ENCODE results near the gene SLC4A7.
A peak's percentile ranks its signal among the peaks of the same experiment; 100 is the strongest.
"Not testable (repeated sequence)": the region's sequence is repeated elsewhere in the genome, so short reads cannot be mapped to it uniquely, and the experiment has no call there.

Gene SLC4A7

DNA sequence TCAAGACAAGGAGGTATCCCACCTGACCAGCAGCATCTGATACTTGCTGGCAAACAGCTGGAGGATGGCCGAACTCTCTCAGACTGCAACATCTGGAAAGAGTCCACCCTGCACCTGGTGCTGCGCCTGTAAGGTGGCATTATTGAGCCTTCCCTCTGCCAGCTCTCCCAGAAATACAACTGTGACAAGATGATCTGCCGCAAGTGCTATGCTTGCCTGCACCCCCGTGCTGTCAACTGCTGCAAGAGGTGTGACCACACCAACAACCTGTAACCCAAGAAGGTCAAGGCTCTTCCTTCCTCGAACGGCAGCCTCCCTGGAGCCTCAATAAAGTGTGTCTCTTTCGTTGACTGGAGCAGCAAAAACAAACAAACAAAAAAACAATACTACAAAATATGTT lies 2.2 kb upstream of the SLC4A7 start:
- DNase-seq = no peak

GRCh38 chr3:27485866-27486265 lies 1.7 kb upstream of the SLC4A7 start:
- no peak for DNase-seq

GRCh38 chr3:27483117-27484014 lies 818 bp downstream of the SLC4A7 start:
- peak; percentile 14 to 58 for DNase-seq

GRCh38 chr3:27479806-27480543 lies 4.2 kb downstream of the SLC4A7 start:
- DNase-seq = no peak

DNA sequence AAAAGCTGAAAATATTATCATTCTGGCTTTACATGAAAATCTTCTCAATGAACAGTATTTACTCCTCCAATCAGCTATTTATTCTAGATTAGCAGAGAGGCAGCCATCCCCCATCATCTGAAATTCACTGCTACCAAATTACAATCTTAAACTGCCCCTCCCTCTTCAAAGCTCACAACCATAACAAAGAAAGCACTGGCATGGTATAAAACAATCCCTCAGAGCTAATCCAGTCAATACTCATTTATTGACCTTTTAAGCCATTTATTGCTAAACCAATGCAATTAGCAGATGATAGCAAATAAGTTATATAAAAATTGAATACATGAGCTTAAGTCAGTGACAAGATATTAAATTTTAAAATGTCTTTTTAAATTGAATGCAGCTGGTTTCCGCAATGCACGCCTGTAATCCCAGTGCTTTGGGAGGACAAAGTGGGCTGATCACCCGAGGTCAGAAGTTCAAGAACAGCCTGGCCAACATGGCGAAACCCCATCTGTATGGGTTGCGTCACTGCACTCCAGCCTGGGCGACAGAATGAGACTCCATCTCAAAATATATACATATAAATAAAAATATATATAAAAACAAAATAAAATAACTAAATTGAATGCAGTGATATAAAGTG lies 12.1 kb downstream of the SLC4A7 start:
- no peak for DNase-seq

- DNase-seq = no peak
These were observed 15.8 kb downstream of the SLC4A7 start for GRCh38 chr3:27468283-27468886.

GRCh38 chr3:27467545-27467944 lies 16.6 kb downstream of the SLC4A7 start:
- peak in 1 of 2 experiments; percentile 33 for DNase-seq

- DNase-seq = no peak
These were observed 19.5 kb downstream of the SLC4A7 start for GRCh38 chr3:27464646-27465045.

GRCh38 chr3:27462228-27462627 lies 22.0 kb downstream of the SLC4A7 start:
- DNase-seq = no peak

DNA sequence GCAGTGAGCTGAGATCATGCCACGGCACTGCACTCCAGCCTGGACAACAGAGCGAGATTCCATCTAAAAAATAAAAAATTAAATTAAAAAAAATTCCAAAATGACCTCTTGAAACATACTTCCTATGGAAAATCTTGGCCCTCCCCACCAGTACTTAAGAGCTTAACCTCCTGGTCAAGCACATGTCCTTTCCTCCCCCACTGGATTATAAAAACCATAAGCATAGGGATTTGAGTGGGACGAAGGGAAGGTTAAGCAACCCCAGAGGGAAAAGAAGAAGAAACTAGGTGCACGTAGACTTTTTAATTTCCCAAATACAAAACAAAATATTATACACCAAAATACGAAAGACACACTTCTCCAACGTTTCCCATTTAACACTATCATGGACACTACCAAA lies 25.3 kb downstream of the SLC4A7 start:
- DNase-seq = no peak

DNA sequence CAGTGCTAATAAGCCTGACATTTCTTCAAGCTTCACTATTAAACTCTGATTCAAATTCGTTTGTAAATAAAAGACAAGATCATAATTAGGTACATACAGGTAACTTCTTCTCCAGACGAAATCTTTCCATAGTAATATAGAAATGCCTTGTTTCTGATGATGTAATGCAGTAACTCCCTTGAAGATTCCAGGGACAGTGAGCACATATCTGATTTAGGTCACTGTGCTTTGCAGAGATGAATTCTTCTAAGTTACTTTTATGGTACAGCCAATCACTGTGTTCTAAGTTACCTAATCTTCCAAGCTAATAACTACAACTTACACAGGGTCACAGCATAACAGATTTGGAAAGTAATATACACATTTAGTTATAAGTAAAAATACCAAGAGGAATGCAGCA lies 27.6 kb downstream of the SLC4A7 start:
- DNase-seq = no peak

DNA sequence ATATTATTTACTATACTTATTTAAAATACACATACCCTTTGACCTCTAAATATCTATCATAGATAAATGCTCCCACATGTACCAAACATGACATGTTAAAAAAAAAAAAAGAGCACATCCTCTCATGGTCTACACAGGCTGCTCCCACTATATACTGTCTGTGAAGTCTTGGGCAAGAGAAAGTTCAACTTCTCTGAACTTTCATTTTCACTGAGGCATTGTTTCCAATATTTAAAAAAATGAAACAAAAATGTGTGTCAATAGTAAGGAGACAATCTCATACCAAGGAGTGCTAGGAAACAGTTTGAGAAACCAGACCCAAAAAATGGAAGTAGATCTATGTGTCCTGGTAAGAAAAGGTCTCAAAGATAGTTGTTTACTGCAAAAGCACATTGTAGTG lies 29.3 kb downstream of the SLC4A7 start:
- DNase-seq = no peak

- DNase-seq = no peak
These were observed 29.7 kb downstream of the SLC4A7 start for GRCh38 chr3:27454461-27454860.

DNA sequence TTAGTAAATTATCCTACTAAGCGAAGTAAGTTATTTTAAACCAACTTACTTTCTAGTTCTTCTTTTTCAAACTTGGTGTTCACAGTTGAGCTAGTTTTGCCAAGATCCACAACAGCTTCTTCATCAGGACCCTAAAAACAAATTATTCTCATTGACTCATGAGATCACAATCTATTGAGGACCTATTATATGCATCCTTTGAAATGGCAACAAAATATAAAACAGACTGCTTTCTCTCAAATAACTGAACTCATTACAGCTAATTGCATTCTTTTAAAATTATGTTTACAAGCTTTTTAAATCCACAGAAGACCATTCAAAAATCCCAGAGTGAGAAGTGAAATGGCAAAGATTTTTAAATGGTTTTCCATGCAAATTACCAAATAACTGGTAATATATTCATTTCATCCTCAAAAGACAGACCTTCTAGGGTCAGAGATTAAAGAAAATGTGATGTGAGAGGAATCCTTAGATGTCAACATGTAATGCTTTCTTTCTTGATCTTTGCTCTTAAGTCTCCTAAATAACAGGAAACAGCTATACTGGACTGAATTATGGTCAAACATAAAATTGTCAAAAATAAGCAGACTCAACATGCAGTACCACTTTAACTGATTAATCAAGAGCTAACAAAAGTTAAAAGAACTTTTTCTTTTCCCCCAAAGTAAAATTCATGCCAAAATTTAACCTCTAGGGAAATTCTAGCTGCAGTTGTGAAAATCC lies 31.7 kb downstream of the SLC4A7 start:
- DNase-seq = no peak

DNA sequence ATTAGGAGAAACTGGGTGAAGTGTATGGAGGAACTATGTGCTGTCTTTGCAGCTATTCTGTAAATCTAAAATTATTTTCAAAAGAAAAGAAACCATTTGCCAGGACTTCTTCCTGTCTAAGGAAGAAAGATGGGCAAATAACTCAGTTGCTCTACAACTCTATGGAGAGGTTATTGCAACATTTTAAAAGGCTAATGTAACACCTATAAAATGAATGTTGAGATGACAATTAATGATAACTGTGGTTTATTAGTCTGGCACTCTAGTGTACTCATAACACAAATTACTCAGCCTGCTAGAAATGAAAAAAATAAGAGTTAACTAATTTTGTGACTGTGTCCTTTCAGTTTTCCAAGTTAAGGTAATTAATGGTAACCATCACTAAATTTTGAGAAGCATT lies 32.3 kb downstream of the SLC4A7 start:
- no peak for DNase-seq

- DNase-seq = no peak
These were observed 32.9 kb downstream of the SLC4A7 start for GRCh38 chr3:27451251-27451650.

GRCh38 chr3:27449530-27450150 lies 34.5 kb downstream of the SLC4A7 start:
- no peak for DNase-seq

GRCh38 chr3:27442995-27443394 lies 41.2 kb downstream of the SLC4A7 start:
- DNase-seq = not testable (repeated sequence)

DNA sequence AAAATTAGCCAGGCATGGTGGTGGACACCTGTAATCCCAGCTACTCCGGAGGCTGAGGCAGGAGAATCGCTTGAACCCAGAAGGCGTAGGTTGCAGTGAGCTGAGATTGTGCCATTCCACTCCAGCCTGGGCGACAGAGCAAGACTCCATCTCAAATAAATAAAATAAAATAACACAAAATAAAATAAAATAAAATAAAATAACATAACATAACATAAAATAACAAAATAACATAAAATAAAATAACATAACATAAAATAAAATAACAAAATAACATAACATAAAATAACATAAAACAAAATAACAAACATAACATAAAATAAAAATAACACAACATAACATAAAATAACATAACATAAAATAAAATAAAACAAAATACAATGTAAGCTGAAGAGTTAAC lies 45.8 kb downstream of the SLC4A7 start:
- not testable (repeated sequence) for DNase-seq

- DNase-seq = no peak
These were observed 53.1 kb downstream of the SLC4A7 start for GRCh38 chr3:27431116-27431515.

DNA sequence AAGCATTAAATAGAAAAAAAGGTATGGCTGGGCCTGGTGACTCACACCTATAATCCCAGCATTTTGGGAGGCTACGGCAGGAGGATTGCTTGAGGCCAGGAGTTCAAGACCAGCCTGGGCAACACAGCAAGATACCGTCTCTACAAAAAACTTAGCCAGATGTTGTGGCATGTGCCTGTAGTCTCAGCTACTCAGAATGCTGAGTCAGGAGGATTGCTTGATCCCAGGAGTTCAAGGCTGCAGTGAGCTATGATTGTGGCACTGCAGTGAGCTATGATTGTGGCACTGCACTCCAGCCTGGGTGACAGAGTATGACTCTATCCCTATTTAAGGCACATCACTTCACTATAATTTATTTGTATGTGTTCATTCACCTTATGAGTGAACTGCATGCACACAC lies 54.3 kb downstream of the SLC4A7 start:
- no peak for DNase-seq

- DNase-seq = no peak
These were observed 55.7 kb downstream of the SLC4A7 start for GRCh38 chr3:27428446-27428845.
